Esophagus squamous epithelium (tissue), 5 donors: Measurements from ENCODE around the gene SCN9A. TPM values are rescaled to one million over a fixed set of nuclear protein-coding genes. Genes with fewer than 3 reads are reported as not detected.

Experiments
- DNase-seq: peaks from one replicate; lab custom pipeline; 2025; lab: John Stamatoyannopoulos, UW
- H3K27ac ChIP-seq, 4 donors: fragments of 200-600 bp; sonication (generic); one replicate each; pipeline ENCODE4 v1.5.1; 2016 to 2019; ENCODE audit warnings: mild to moderate bottlenecking in 1 of 4
- H3K27me3 ChIP-seq, 4 donors: fragments of 200-600 bp; sonication (generic); 1 replicate in 3 of 4; 2 replicates in 1 of 4; pipeline versions ENCODE4 v1.5.1 to v1.6.0; 2017 to 2021; ENCODE audit warnings: antibody characterized with exemption in 1 of 4
- H3K36me3 ChIP-seq, 3 donors: fragments of 200-600 bp; sonication (generic); one replicate each; pipeline ENCODE4 v1.5.1; 2016 to 2019
- H3K4me1 ChIP-seq, 3 donors: fragments of 200-600 bp; sonication (generic); one replicate each; pipeline ENCODE4 v1.5.1; 2017 to 2019
- H3K4me3 ChIP-seq, 4 donors: fragments of 200-600 bp; sonication (generic); 1 replicate in 3 of 4; 2 replicates in 1 of 4; pipeline ENCODE4 v1.5.1; 2016 to 2019; ENCODE audit warnings: mild to moderate bottlenecking in 2 of 4, moderate library complexity in 1 of 4
- H3K9me3 ChIP-seq, 3 donors: fragments of 200-600 bp; sonication (generic); one replicate each; pipeline ENCODE4 v1.5.1; 2016 to 2019
- CTCF ChIP-seq, 6 experiments: fragments of 450-650 bp in 4 of 6; fragments of 200-600 bp in 2 of 6; sonication (generic) in 2 of 6; IDR thresholded peaks; one replicate each; pipeline ENCODE4 v1.5.1; 2016 to 2019; ENCODE audit warnings: antibody characterized with exemption in 6 of 6, mild to moderate bottlenecking in 4 of 6, moderate library complexity in 4 of 6
- POLR2A ChIP-seq, 4 donors: fragments of 450-650 bp; IDR thresholded peaks; one replicate each; pipeline ENCODE4 v1.6.1; 2017; ENCODE audit warnings: antibody characterized with exemption in 4 of 4, mild to moderate bottlenecking in 4 of 4, moderate library complexity in 3 of 4
- WGBS, 2 donors: methylation state at CpG; one replicate each; pipeline ENCODE4 v1.1.5; 2018; 5-methylcytosine and 5-hydroxymethylcytosine counted together
- intact Hi-C: fragments of 100-400 bp; cut with DNase I; formaldehyde crosslinking; loops from one replicate; pipeline ENCODE4 v1.15.0; 2022
- total RNA-seq, 4 donors: library from RNA; depleted of rRNA; stranded (reverse); fragments of >200 nt; gene quantifications; one replicate each; pipeline ENCODE4 v1.1.0, GENCODE V29; 2016
- donor health status: DM: yes; HTN: yes; CAD: no.

Gene SCN9A
- total RNA-seq, 4 donors from 2014 or later = 0.13 to 1.9 (median 0.77) TPM

GRCh38 chr2:166242309-166242708, 133.4 kb downstream of the SCN9A start:
- DNase-seq = no peak
- Histone ChIP-seq H3K4me3 (no peak overlapping the region), H3K4me1 (no peaks in the 10 kb centered on the region), H3K27me3 (no peaks in the 10 kb centered on the region), H3K27ac (no peak overlapping the region), H3K36me3 (no peaks in the 10 kb centered on the region), H3K9me3 (no peaks in the 10 kb centered on the region)
- TF ChIP-seq CTCF (IDR thresholded peaks at IDR 0.05) = no peak
- no peak for TF ChIP-seq POLR2A (IDR thresholded peaks at IDR 0.05)
- intact Hi-C loops = no loop called here

- H3K36me3 ChIP-seq = no peaks in the 10 kb centered on the region
- intact Hi-C loops = no loop called here
- no peak for DNase-seq
- no peak overlapping the region for H3K27ac ChIP-seq
- H3K9me3 ChIP-seq = no peaks in the 10 kb centered on the region
- 94 to 100% methylated on average over 1 of the region's 1 CpG for WGBS, 2 donors
- no peak overlapping the region for H3K4me3 ChIP-seq
- TF ChIP-seq CTCF (IDR thresholded peaks at IDR 0.05) (no peak), POLR2A (IDR thresholded peaks at IDR 0.05) (no peak)
- no peaks in the 10 kb centered on the region for H3K4me1 ChIP-seq
- no peaks in the 10 kb centered on the region for H3K27me3 ChIP-seq
These were observed 135.1 kb downstream of the SCN9A start for GRCh38 chr2:166240387-166241313.

- Histone ChIP-seq H3K27ac (no peak overlapping the region), H3K9me3 (no peaks in the 10 kb centered on the region), H3K4me1 (no peaks in the 10 kb centered on the region), H3K27me3 (no peaks in the 10 kb centered on the region), H3K36me3 (no peaks in the 10 kb centered on the region), H3K4me3 (no peak overlapping the region)
- intact Hi-C loops = no loop called here
- no peak for DNase-seq
- TF ChIP-seq CTCF (IDR thresholded peaks at IDR 0.05) (no peak), POLR2A (IDR thresholded peaks at IDR 0.05) (no peak)
- WGBS, 2 donors = 47 to 49% methylated on average over 2 to 3 of the region's 3 CpGs
These were observed 136.2 kb downstream of the SCN9A start for GRCh38 chr2:166239548-166239947.

GRCh38 chr2:166238176-166238575, 137.6 kb downstream of the SCN9A start:
- TF ChIP-seq POLR2A (IDR thresholded peaks at IDR 0.05) = no peak
- no peak for TF ChIP-seq CTCF (IDR thresholded peaks at IDR 0.05)
- no peaks in the 10 kb centered on the region for H3K36me3 ChIP-seq
- H3K27me3 ChIP-seq = no peaks in the 10 kb centered on the region
- no peak overlapping the region for H3K4me3 ChIP-seq
- no peaks in the 10 kb centered on the region for H3K9me3 ChIP-seq
- H3K27ac ChIP-seq = no peak overlapping the region
- intact Hi-C loops = no loop called here
- no peaks in the 10 kb centered on the region for H3K4me1 ChIP-seq
- DNase-seq = no peak

- Histone ChIP-seq H3K4me1 (no peaks in the 10 kb centered on the region), H3K27ac (no peak overlapping the region), H3K27me3 (no peaks in the 10 kb centered on the region), H3K36me3 (no peaks in the 10 kb centered on the region), H3K9me3 (no peaks in the 10 kb centered on the region), H3K4me3 (no peak overlapping the region)
- 59 to 68% methylated on average over 7 of the region's 7 CpGs for WGBS, 2 donors
- no peak for DNase-seq
- intact Hi-C loops = no loop called here
- TF ChIP-seq POLR2A (IDR thresholded peaks at IDR 0.05) (no peak), CTCF (IDR thresholded peaks at IDR 0.05) (no peak)
These were observed 141.5 kb downstream of the SCN9A start for GRCh38 chr2:166234112-166234846.
